ENCODE data around the gene RAD50.

RAD50 gene

DNA sequence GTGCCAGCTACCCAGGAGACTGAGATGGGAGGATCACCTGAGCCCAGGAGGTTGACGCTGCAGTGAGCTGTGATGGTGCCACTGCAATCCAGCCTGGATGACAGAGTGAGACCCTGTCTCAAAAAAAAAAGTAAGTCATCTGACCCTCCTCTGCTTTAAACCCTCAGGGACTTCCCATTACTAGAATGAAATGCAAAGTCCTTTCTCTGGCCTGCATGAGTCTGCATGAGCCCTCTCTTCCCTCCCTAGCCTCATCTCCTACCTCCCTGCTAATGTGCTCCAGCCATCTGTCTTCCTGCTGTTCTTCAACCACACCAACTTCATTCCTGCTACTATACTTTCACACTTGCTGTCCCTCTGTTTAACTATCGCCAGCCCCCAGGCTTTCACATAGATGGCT lies 28.8 kb upstream of the RAD50 start:
- Histone ChIP-seq H3K4ac (ENCODE audit: low read length) (no peak overlapping the region), H2BK15ac (ENCODE audit: low read length) (no peak overlapping the region), H2BK12ac (ENCODE audit: low read length) (no peak overlapping the region), H3K4me1 (ENCODE audit: control insufficient read depth in 2 of 2, insufficient read depth in 1 of 2, low read depth in 1 of 2, low read length in 2 of 2) (peaks cover 0 to 2% of the 10 kb centered on the region in 2 donors), H3K4me3 (ENCODE audit: low read length in 2 of 2) (no peak overlapping the region), H3K27ac (replicated peaks; ENCODE audit: low read length) (no peak overlapping the region), H3K9ac (ENCODE audit: low read depth, low read length, poor library complexity) (no peak overlapping the region), H3K23ac (ENCODE audit: low read depth, low read length, poor library complexity) (no peak overlapping the region), H3K27me3 (ENCODE audit: control insufficient read depth in 3 of 3, insufficient read depth in 3 of 3, low read depth in 1 of 3, low read length in 3 of 3) (peaks cover 0 to 29% (median 0%) of the 10 kb centered on the region in 3 experiments), H2BK5ac (ENCODE audit: low read length) (no peak overlapping the region), H2AK5ac (ENCODE audit: low read depth, low read length) (no peak overlapping the region), H3K79me1 (ENCODE audit: low read depth, low read length) (peaks cover 2% of the 10 kb centered on the region), H2AFZ (ENCODE audit: low read length) (no peak overlapping the region), H3K36me3 (replicated peaks in 1 of 2; ENCODE audit: control insufficient read depth in 2 of 2, insufficient read depth in 2 of 2, low read length in 2 of 2) (no peaks in the 10 kb centered on the region), H3K9me3 (replicated peaks in 1 of 2; ENCODE audit: control insufficient read depth in 2 of 2, insufficient read depth in 1 of 2, low read depth in 1 of 2, low read length in 2 of 2) (no peaks in the 10 kb centered on the region), H4K8ac (ENCODE audit: low read depth, low read length) (no peak overlapping the region), H2BK120ac (ENCODE audit: low read depth, low read length) (no peak overlapping the region), H4K91ac (ENCODE audit: low read depth, low read length, poor library complexity) (no peak overlapping the region), H3K18ac (ENCODE audit: low read length) (no peak overlapping the region), H3K14ac (ENCODE audit: low read length) (no peak overlapping the region), H3K4me2 (ENCODE audit: insufficient read depth, low read length, poor library complexity, severe bottlenecking) (no peak overlapping the region)
- no peak for DNase-seq (ENCODE audit: low spot score)
- no CpG with 5 or more reads among the region's 2 CpGs for WGBS, 2 donors (ENCODE audit: extremely low coverage in 2 of 2, insufficient read length in 2 of 2, insufficient replicate concordance in 1 of 2)

- Histone ChIP-seq H3K4ac (ENCODE audit: low read length) (no peak overlapping the region), H2BK5ac (ENCODE audit: low read length) (no peak overlapping the region), H3K4me1 (ENCODE audit: control insufficient read depth in 2 of 2, insufficient read depth in 1 of 2, low read depth in 1 of 2, low read length in 2 of 2) (peaks cover 0 to 2% of the 10 kb centered on the region in 2 donors), H3K9ac (ENCODE audit: low read depth, low read length, poor library complexity) (no peak overlapping the region), H3K36me3 (replicated peaks in 1 of 2; ENCODE audit: control insufficient read depth in 2 of 2, insufficient read depth in 2 of 2, low read length in 2 of 2) (no peaks in the 10 kb centered on the region), H3K18ac (ENCODE audit: low read length) (no peak overlapping the region), H3K4me2 (ENCODE audit: insufficient read depth, low read length, poor library complexity, severe bottlenecking) (no peak overlapping the region), H4K8ac (ENCODE audit: low read depth, low read length) (no peak overlapping the region), H3K4me3 (ENCODE audit: low read length in 2 of 2) (no peak overlapping the region), H2BK120ac (ENCODE audit: low read depth, low read length) (no peak overlapping the region), H2AK5ac (ENCODE audit: low read depth, low read length) (no peak overlapping the region), H3K14ac (ENCODE audit: low read length) (no peak overlapping the region), H3K9me3 (replicated peaks in 1 of 2; ENCODE audit: control insufficient read depth in 2 of 2, insufficient read depth in 1 of 2, low read depth in 1 of 2, low read length in 2 of 2) (no peaks in the 10 kb centered on the region), H2BK15ac (ENCODE audit: low read length) (no peak overlapping the region), H3K79me1 (ENCODE audit: low read depth, low read length) (peaks cover 2% of the 10 kb centered on the region), H4K91ac (ENCODE audit: low read depth, low read length, poor library complexity) (no peak overlapping the region), H2BK12ac (ENCODE audit: low read length) (no peak overlapping the region), H3K23ac (ENCODE audit: low read depth, low read length, poor library complexity) (no peak overlapping the region), H3K27me3 (ENCODE audit: control insufficient read depth in 3 of 3, insufficient read depth in 3 of 3, low read depth in 1 of 3, low read length in 3 of 3) (peaks cover 0 to 29% (median 0%) of the 10 kb centered on the region in 3 experiments), H3K27ac (replicated peaks; ENCODE audit: low read length) (no peak overlapping the region), H2AFZ (ENCODE audit: low read length) (no peak overlapping the region)
- no peak for DNase-seq (ENCODE audit: low spot score)
- WGBS, 2 donors (ENCODE audit: extremely low coverage in 2 of 2, insufficient read length in 2 of 2, insufficient replicate concordance in 1 of 2), result no CpG with 5 or more reads among the region's 6 CpGs
Observed at GRCh38 chr5:132528866-132529634, 27.7 kb upstream of the RAD50 start.

GRCh38 chr5:132530946-132531345 lies 25.8 kb upstream of the RAD50 start:
- no peak overlapping the region for H3K18ac ChIP-seq (ENCODE audit: low read length)
- no peak overlapping the region for H2BK15ac ChIP-seq (ENCODE audit: low read length)
- no peak overlapping the region for H3K23ac ChIP-seq (ENCODE audit: low read depth, low read length, poor library complexity)
- WGBS, 2 donors (ENCODE audit: extremely low coverage in 2 of 2, insufficient read length in 2 of 2, insufficient replicate concordance in 1 of 2), result no CpG with 5 or more reads among the region's 4 CpGs
- H2AFZ ChIP-seq (ENCODE audit: low read length), result no peak overlapping the region
- no peak overlapping the region for H3K4ac ChIP-seq (ENCODE audit: low read length)
- H3K4me1 ChIP-seq (ENCODE audit: control insufficient read depth in 2 of 2, insufficient read depth in 1 of 2, low read depth in 1 of 2, low read length in 2 of 2), result peaks cover 0 to 2% of the 10 kb centered on the region in 2 donors
- no peak overlapping the region for H2BK120ac ChIP-seq (ENCODE audit: low read depth, low read length)
- H3K27ac ChIP-seq (replicated peaks; ENCODE audit: low read length), result no peak overlapping the region
- no peak overlapping the region for H2AK5ac ChIP-seq (ENCODE audit: low read depth, low read length)
- no peak overlapping the region for H2BK12ac ChIP-seq (ENCODE audit: low read length)
- no peak for DNase-seq (ENCODE audit: low spot score)
- H3K27me3 ChIP-seq (ENCODE audit: control insufficient read depth in 3 of 3, insufficient read depth in 3 of 3, low read depth in 1 of 3, low read length in 3 of 3), result peaks cover 0 to 30% (median 0%) of the 10 kb centered on the region in 3 experiments
- H3K14ac ChIP-seq (ENCODE audit: low read length), result no peak overlapping the region
- no peak overlapping the region for H3K9ac ChIP-seq (ENCODE audit: low read depth, low read length, poor library complexity)
- H4K91ac ChIP-seq (ENCODE audit: low read depth, low read length, poor library complexity), result no peak overlapping the region
- no peak overlapping the region for H4K8ac ChIP-seq (ENCODE audit: low read depth, low read length)
- no peaks in the 10 kb centered on the region for H3K9me3 ChIP-seq (replicated peaks in 1 of 2; ENCODE audit: control insufficient read depth in 2 of 2, insufficient read depth in 1 of 2, low read depth in 1 of 2, low read length in 2 of 2)
- H3K79me1 ChIP-seq (ENCODE audit: low read depth, low read length), result peaks cover 2% of the 10 kb centered on the region
- H3K36me3 ChIP-seq (replicated peaks in 1 of 2; ENCODE audit: control insufficient read depth in 2 of 2, insufficient read depth in 2 of 2, low read length in 2 of 2), result no peaks in the 10 kb centered on the region
- H3K4me3 ChIP-seq (ENCODE audit: low read length in 2 of 2), result no peak overlapping the region
- H3K4me2 ChIP-seq (ENCODE audit: insufficient read depth, low read length, poor library complexity, severe bottlenecking), result no peak overlapping the region
- H2BK5ac ChIP-seq (ENCODE audit: low read length), result no peak overlapping the region

DNA sequence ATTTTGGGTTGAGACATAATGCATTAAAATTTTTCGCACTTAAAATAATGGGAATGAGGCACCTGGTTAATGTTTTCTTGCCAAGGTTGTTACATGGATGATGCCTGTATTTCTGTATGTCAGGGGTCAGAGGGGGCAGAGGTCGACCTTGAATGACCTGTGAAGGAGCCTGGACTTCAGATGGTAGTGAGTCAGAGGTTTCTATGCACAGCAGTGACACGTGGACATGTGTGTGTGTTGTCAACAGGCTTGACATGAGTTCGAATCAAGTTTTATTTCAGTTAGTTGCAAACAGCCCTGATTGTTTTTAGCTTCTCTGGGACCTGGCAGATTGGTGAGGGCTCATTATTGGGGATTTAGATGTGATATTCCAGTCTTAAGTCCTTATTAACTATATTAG lies 17.1 kb upstream of the RAD50 start:
- no CpG with 5 or more reads among the region's 4 CpGs for WGBS, 2 donors (ENCODE audit: extremely low coverage in 2 of 2, insufficient read length in 2 of 2, insufficient replicate concordance in 1 of 2)
- H3K18ac ChIP-seq (ENCODE audit: low read length), result no peak overlapping the region

More for the DNA sequence above, 17.1 kb upstream of the RAD50 start:
- H3K4me1 ChIP-seq (ENCODE audit: control insufficient read depth in 2 of 2, insufficient read depth in 1 of 2, low read depth in 1 of 2, low read length in 2 of 2), result no peaks in the 10 kb centered on the region
- no peak overlapping the region for H4K8ac ChIP-seq (ENCODE audit: low read depth, low read length)
- H2AFZ ChIP-seq (ENCODE audit: low read length), result no peak overlapping the region
- H3K79me1 ChIP-seq (ENCODE audit: low read depth, low read length), result no peaks in the 10 kb centered on the region
- H3K4me3 ChIP-seq (ENCODE audit: low read length in 2 of 2), result no peak overlapping the region
- no peak overlapping the region for H3K4me2 ChIP-seq (ENCODE audit: insufficient read depth, low read length, poor library complexity, severe bottlenecking)
- peaks cover 0 to 46% (median 0%) of the 10 kb centered on the region in 3 experiments for H3K27me3 ChIP-seq (ENCODE audit: control insufficient read depth in 3 of 3, insufficient read depth in 3 of 3, low read depth in 1 of 3, low read length in 3 of 3)
- no peak overlapping the region for H3K14ac ChIP-seq (ENCODE audit: low read length)
- no peak for DNase-seq (ENCODE audit: low spot score)
- no peak overlapping the region for H2BK12ac ChIP-seq (ENCODE audit: low read length)
- no peak overlapping the region for H2AK5ac ChIP-seq (ENCODE audit: low read depth, low read length)
- H3K36me3 ChIP-seq (replicated peaks in 1 of 2; ENCODE audit: control insufficient read depth in 2 of 2, insufficient read depth in 2 of 2, low read length in 2 of 2), result no peaks in the 10 kb centered on the region
- no peak overlapping the region for H2BK5ac ChIP-seq (ENCODE audit: low read length)
- no peak overlapping the region for H3K23ac ChIP-seq (ENCODE audit: low read depth, low read length, poor library complexity)
- H3K27ac ChIP-seq (replicated peaks; ENCODE audit: low read length), result no peak overlapping the region
- H3K4ac ChIP-seq (ENCODE audit: low read length), result no peak overlapping the region
- H2BK120ac ChIP-seq (ENCODE audit: low read depth, low read length), result no peak overlapping the region
- no peak overlapping the region for H3K9ac ChIP-seq (ENCODE audit: low read depth, low read length, poor library complexity)
- no peak overlapping the region for H4K91ac ChIP-seq (ENCODE audit: low read depth, low read length, poor library complexity)
- H2BK15ac ChIP-seq (ENCODE audit: low read length), result no peak overlapping the region
- peaks cover 0 to 4% of the 10 kb centered on the region in 2 donors for H3K9me3 ChIP-seq (replicated peaks in 1 of 2; ENCODE audit: control insufficient read depth in 2 of 2, insufficient read depth in 1 of 2, low read depth in 1 of 2, low read length in 2 of 2)
